GM19025 (cell line): Measurements from ENCODE around the gene AIFM1.
A peak's percentile ranks its signal among the peaks of the same experiment; 100 is the strongest.
"Not testable (repeated sequence)": the region's sequence is repeated elsewhere in the genome, so short reads cannot be mapped to it uniquely, and the experiment has no call there.

Experiments used
- ATAC-seq: cut with Tn5 transposase; IDR thresholded peaks from one replicate; pipeline ENCODE4 v1.9.1; 2021; ENCODE audit warnings: mild to moderate bottlenecking, low read depth, moderate library complexity; ENCODE audit not compliant: unreplicated experiment

The AIFM1 gene

GRCh38 chrX:130120746-130121504 is 44.7 kb downstream of the AIFM1 start:
- ATAC-seq, result peak; percentile 76

DNA sequence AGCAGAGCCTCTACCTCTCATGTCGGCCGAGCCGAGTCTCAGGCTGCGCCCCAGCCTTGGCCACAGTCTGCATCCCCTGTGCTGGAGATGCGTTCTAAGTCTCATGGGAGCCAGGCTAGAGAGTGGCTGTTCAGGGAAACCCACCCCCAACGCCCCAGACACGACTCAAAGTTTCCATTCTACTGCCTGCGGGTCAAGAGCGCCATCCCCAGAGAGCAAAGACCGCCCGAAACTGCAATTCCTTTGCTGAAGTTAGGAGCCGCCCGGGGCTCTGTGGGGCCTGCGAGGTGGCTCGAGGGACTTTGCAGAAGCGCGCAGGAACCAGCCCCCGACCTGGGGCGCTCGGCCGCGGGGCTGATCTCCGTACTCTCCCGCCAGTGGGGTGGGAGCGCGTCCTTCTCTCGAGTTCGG is 45.3 kb downstream of the AIFM1 start:
- ATAC-seq, result peak; percentile 29

- ATAC-seq, result no peak
Observed at GRCh38 chrX:130119312-130119898, 46.2 kb downstream of the AIFM1 start.

DNA sequence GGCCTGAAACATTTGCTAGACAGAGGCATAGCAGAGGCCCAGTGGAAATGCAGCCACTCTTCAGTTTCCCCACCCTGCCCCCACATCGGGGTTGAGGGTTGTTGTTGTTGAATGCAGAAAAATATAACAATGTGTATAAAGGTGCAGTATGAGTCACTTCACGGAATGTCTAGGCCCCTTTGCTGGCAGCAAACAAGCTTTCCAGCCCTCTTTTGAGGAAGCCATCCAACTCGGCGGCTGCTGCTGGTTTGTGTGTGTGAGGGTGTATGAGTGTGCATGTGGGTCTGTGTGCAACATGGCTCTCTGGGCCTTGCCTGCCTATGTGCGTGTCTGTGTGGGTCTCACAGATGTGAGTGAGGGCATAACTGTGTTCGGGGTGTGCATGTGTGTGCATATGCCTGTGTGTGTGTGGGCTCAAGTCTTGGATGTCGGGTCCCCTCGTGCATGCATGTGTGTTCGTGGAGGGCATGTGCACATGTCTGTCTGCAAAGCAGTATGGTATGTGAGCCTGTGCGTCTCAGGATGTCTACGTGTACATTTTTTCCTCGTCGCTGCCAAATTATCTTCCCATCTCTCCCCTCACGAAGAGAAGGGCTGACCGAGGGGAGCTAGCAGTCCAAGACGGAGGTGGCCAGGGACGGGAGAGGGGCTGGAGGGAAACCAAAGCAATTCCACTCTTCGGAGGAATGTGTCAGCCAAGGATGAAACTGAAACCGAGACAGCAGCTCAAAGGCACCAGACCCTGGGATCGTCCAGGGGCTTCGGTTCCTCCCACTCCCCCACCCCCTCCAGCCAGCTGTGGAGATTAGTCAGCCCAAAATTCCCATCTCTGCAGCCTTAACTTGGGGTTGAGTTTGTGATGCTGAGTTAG is 47.0 kb downstream of the AIFM1 start:
- ATAC-seq, result no peak

DNA sequence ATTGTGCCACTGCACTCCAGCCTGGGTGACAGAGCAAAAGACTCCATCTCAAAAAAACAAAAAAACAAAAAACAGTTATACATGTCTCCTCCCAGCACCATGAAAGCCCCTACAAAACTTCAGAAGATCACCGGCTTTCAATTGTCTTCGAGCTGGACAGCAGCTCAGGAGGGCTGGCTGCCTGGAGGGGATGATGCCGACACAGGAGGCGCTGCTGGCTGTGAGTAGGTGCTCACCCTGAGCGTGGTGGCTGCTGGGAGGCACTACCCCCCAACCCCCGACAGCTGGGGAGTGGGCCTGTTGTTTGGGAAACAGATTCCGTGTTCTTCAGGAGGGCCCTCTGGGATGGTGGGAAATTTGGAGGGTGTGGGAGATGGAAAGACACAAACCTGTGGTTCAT is 48.5 kb downstream of the AIFM1 start:
- ATAC-seq, result no peak

GRCh38 chrX:130115119-130115885 is 50.3 kb downstream of the AIFM1 start:
- not testable (repeated sequence) for ATAC-seq

GRCh38 chrX:130114141-130114588 is 51.5 kb downstream of the AIFM1 start:
- ATAC-seq, result no peak

DNA sequence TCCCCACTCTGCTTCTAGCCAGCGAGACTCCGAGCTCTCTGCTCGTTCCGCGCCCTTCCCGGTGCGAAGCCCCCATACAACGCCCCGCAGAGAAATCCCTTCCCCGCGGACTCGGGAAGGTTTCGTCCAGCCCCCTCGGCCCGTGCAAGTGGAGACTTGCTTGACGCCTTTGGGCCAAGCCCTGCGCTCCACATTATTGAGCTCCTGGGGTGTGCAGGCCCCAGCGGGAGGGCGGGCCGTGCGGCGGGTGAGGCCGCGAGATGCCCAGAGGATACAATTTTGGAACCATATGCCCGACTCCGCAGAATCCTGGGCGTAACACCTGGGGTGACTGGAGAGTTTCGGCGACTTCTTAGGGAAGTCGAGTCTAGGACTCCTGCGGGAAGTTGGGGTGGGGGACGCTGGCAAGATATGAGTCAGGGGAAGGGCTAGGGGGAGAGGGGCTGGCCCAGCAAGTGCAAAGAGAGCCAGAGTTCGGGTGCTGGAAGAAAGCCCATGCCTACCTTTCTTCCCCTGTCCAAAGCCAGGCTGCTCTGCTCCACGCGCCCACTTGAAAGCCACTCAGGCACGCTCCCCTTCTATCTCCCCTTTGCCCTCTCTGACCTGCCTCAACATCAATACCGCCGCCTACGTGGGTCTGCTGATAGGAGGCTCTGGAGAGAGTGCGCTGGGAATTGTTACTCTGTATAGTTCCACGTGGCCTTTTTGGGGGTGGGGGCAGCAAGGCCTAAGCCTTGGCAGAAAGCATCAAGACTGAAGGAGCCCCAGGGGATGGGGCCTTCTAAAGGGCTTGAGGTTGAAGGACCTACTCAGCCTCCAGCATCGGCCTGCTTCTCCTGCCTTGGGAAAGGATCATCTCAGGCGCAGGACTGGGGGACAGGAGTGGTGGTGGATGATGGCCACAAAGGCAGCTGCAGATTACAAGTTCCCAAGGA is 54.2 kb downstream of the AIFM1 start:
- no peak for ATAC-seq

GRCh38 chrX:130110379-130111219 is 55.0 kb downstream of the AIFM1 start, which contains the start of gene ELF4:
Gene ELF4 (minus strand): TSS chrX:130110497. CDS start chrX:130081330, 29,167 bp downstream.
- peak; percentile 26 for ATAC-seq

DNA sequence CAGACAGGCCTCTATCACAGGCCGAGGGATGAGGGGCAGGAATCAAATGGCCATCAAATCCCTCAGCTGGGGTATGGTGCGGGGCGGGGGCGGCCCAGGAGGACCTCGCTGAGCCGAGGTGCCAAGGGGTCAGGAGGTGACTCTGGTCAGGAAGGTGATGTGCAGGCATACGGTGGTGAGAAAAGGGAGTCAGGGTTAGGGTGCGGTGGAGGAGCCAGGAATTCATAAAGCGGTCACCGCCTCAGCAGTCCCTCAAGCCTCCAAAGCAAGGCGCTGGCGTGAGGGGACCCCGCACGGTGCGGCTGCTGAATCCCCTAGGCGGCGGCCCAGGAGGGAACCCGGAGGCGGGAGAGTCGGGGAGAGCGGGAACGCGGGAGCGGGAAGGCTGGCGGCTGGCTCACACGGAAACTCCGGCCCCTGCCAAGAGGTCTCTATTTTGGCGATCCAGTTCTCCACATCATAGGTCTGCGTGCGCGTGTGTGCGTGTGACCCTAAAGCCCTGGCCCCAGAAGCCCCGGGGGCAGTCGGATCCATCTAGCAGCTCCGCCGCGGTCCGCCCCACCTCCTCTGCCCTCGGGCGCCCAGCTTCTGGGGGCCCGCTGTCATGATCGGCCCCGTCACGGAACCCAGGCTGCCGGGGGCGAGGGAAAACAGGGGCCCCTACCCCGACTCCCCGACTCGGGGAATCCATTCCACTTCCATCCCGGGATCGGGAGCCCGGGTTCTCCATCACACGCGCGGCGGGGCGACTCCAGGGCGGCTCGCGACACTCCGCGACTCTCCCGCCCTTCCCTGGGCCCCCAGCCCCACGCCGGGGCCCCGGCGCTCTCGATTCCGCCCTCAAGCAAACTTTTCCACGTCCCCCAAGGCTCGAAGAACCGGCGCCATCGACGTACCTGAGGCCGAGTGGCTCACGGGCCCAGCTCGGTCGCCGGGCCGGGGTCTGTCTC is 55.9 kb downstream of the AIFM1 start:
- no peak for ATAC-seq

DNA sequence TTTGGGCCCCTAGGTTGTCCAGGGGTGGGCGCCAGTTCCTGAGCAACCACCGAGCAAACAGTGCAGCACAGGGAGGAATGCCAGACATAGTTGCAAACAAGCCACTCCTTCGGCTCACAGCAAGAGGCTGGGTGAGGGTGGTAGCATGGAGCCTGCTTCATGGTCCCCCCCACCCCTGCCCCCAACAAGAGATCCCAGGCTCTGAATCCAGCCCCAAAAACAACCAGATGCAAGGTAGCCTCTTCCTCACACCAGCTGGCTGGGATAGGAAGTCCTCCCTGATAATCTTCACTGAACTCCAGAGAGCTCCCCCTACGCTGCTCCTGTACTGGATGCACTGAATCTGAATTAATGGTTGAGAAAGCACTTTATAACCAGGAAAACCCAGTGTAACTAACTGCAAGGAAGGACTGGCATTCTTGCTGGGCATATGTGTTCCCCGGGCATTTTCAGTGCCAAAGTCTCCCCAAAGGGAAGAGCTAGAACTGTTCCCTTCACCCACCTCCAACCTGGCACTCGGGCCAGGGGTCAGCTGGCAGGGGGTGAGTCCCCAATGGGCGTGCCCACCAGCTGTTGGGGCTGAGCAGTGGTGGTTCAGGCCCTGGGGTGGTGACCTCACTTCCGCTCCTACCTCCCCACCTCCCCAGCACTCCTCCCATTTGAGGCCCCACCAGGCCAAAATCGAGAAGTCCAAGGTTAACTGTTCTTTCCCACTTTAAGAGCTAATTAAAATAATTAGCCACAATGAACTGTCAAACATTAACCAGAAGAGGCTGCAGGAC is 56.8 kb downstream of the AIFM1 start:
- ATAC-seq, result peak; percentile 65

- no peak for ATAC-seq
Observed at GRCh38 chrX:130106071-130106470, 59.6 kb downstream of the AIFM1 start.

- no peak for ATAC-seq
Observed at GRCh38 chrX:130105244-130105643, 60.4 kb downstream of the AIFM1 start.

DNA sequence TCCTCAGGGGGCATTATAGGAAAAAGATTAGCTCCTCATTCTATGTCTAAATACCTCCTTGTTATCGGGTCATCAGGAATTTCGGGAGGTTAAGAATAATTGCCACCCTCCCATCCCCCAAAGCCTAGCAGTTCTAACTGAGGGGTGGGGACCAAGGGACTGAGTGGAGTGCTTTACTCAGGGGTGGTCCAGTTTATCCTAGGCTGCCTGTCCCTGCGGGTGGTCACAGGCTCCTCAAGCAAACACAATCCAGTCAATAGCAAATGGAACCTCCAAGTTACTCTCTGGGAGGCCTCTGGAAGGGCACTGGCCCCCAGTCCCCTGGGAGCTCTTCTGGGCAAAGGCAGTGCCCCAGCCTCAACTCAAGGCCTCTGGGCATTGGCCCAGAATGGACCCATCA is 62.0 kb downstream of the AIFM1 start:
- ATAC-seq, result no peak

GRCh38 chrX:130100180-130100579 is 65.5 kb downstream of the AIFM1 start:
- no peak for ATAC-seq

- ATAC-seq, result no peak
Observed at GRCh38 chrX:130098210-130098552, 67.5 kb downstream of the AIFM1 start.
